PC-9 (cell line): ENCODE results near the gene CCDC18. TPM values are rescaled to one million over a fixed set of nuclear protein-coding genes. Genes with fewer than 3 reads are reported as not detected.
"Not testable (repeated sequence)": the region's sequence is repeated elsewhere in the genome, so short reads cannot be mapped to it uniquely, and the experiment has no call there.

Experiments
- BruUV-seq: library from RNA; stranded (reverse); fragments of 400-500 nt; replicated peaks from 2 replicates; lab custom pipeline; 2021; lab: Mats Ljungman, UMichigan
- CTCF ChIA-PET: fragments of 300-600 bp; sonication (Branson Sonifier 250); formaldehyde crosslinking; loops from one replicate; lab custom pipeline; 2022; ENCODE audit warnings: antibody characterized with exemption; lab: Charles Lee
- POLR2A ChIA-PET: fragments of 300-600 bp; sonication (Branson Sonifier 250); formaldehyde crosslinking; loops from one replicate; lab custom pipeline; 2022; ENCODE audit warnings: antibody characterized with exemption; ENCODE audit not compliant: unreplicated experiment; lab: Charles Lee
- DNase-seq, 2 experiments: peaks; one replicate each; pipeline versions ENCODE4 v3.0.0 to v3.0.0-alpha.2; 2015 to 2022; ENCODE audit warnings: mixed read lengths in 1 of 2
- H2AFZ ChIP-seq: fragments of 200-600 bp; sonication (generic); 2 replicates; pipeline ENCODE4 v1.8.1; 2017; ENCODE audit warnings: antibody characterized with exemption
- H3F3A ChIP-seq: fragments of 200-600 bp; sonication (generic); 2 replicates; pipeline ENCODE4 v1.8.1; 2017; ENCODE audit warnings: antibody characterized with exemption, mild to moderate bottlenecking, low read depth; ENCODE audit not compliant: insufficient read depth
- H3K27ac ChIP-seq: fragments of 200-600 bp; sonication (generic); 2 replicates; pipeline ENCODE4 v1.6.1; 2016; ENCODE audit warnings: mixed run types
- H3K27me3 ChIP-seq: fragments of 200-600 bp; sonication (generic); 2 replicates; pipeline ENCODE4 v1.6.1; 2016; ENCODE audit warnings: low read depth, mixed run types; ENCODE audit not compliant: insufficient read depth
- H3K36me3 ChIP-seq: fragments of 200-600 bp; sonication (generic); 2 replicates; pipeline ENCODE4 v1.6.1; 2016; ENCODE audit warnings: low read depth, mixed run types
- H3K4me1 ChIP-seq: fragments of 200-600 bp; sonication (generic); replicated peaks from 2 replicates; pipeline ENCODE4 v1.6.1; 2016; ENCODE audit warnings: mixed run types; ENCODE audit not compliant: insufficient read depth
- H3K4me2 ChIP-seq: fragments of 200-600 bp; sonication (generic); 2 replicates; pipeline ENCODE4 v1.6.1; 2017; ENCODE audit warnings: mixed run types
- H3K4me3 ChIP-seq: fragments of 200-600 bp; sonication (generic); 2 replicates; pipeline ENCODE4 v1.6.1; 2016; ENCODE audit warnings: mixed run types
- H3K79me2 ChIP-seq: fragments of 200-600 bp; sonication (generic); 2 replicates; pipeline ENCODE4 v1.6.1; 2017; ENCODE audit warnings: low read depth, mixed run types
- H3K9me2 ChIP-seq: fragments of 200-600 bp; sonication (generic); 2 replicates; pipeline ENCODE4 v1.8.1; 2017; ENCODE audit warnings: mild to moderate bottlenecking; ENCODE audit not compliant: insufficient read depth
- H3K9me3 ChIP-seq: fragments of 200-600 bp; sonication (generic); 2 replicates; pipeline ENCODE4 v1.8.1; 2016; ENCODE audit warnings: low read depth; ENCODE audit not compliant: insufficient read depth
- H4K20me1 ChIP-seq: fragments of 200-600 bp; sonication (generic); 2 replicates; pipeline ENCODE4 v1.8.1; 2017; ENCODE audit not compliant: insufficient read depth
- CTCF ChIP-seq: fragments of 200-600 bp; sonication (generic); conservative IDR thresholded peaks from 2 replicates; pipeline ENCODE4 v1.6.1; 2017; ENCODE audit warnings: mixed run types, antibody characterized with exemption, mild to moderate bottlenecking, moderate library complexity
- EZH2 ChIP-seq: fragments of 200-600 bp; sonication (generic); IDR thresholded peaks from 2 replicates; pipeline ENCODE4 v1.8.0; 2017; ENCODE audit warnings: antibody characterized with exemption, low read depth
- intact Hi-C: fragments of 100-400 bp; cut with micrococcal nuclease; formaldehyde crosslinking; loops from one replicate; pipeline ENCODE4 v1.10.0; 2022; ENCODE audit not compliant: unreplicated experiment
- total RNA-seq: library from RNA; stranded (reverse); gene quantifications from 2 replicates; pipeline ENCODE4 v1.2.3, GENCODE V29; 2021

CCDC18 gene
- total RNA-seq, 1 experiment from 2014 or later, result 15.4 TPM

DNA sequence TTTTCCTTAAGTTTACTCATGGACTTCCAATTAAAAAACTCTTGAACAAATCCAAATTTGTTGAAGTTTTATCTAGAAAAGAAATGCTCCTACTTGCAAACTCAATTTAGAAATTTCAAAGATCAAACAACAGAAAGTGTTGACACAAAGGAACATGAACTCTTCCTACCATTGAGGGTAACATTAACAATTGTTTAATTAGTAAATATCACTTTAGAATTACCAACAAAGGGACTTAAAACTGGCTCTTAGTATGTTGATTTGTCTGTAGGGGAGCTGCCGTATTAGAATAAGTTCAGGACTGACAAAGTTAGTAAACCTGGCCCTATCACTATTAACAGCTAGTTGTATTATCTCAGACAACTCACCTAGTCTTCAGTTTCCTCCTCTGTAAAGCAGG, 57.9 kb downstream of the CCDC18 start:
- no peaks in the 10 kb centered on the region for H3K9me2 ChIP-seq
- peaks cover 6% of the 10 kb centered on the region for H3K36me3 ChIP-seq
- no peaks in the 10 kb centered on the region for H4K20me1 ChIP-seq
- intact Hi-C loops, result no loop called here
- H3K4me1 ChIP-seq, result no peaks in the 10 kb centered on the region
- H2AFZ ChIP-seq, result no peak overlapping the region
- no peak overlapping the region for H3K27ac ChIP-seq
- H3K79me2 ChIP-seq, result no peaks in the 10 kb centered on the region
- no peak for TF ChIP-seq CTCF
- TF ChIP-seq EZH2, result no peak
- H3F3A ChIP-seq, result 0 out of 2 replicates have a peak, but pooled peaks cover 7% of the 10 kb centered on the region
- peaks cover 6% of the 10 kb centered on the region; the same call in 1 of the 2 replicates for H3K9me3 ChIP-seq
- CTCF ChIA-PET, result no interaction called here
- H3K4me3 ChIP-seq, result no peak overlapping the region
- POLR2A ChIA-PET, result interaction anchor here (0.6 kb wide), 1 partner anchor 158 kb away, joined by 9 read pairs; no protein-coding TSS in a partner anchor
- H3K27me3 ChIP-seq, result no peaks in the 10 kb centered on the region
- H3K4me2 ChIP-seq, result no peak overlapping the region
- DNase-seq, result no peak
- no TSS peak for BruUV-seq

GRCh38 chr1:93239863-93240262, 59.3 kb downstream of the CCDC18 start:
- TF ChIP-seq EZH2 (no peak), CTCF (no peak)
- no peaks in the 10 kb centered on the region for H4K20me1 ChIP-seq
- CTCF ChIA-PET, result no interaction called here
- H3K36me3 ChIP-seq, result peaks cover 14% of the 10 kb centered on the region
- no peaks in the 10 kb centered on the region for H3K27me3 ChIP-seq
- no TSS peak for BruUV-seq
- H3F3A ChIP-seq, result 0 out of 2 replicates have a peak, but pooled peaks cover 7% of the 10 kb centered on the region
- no peaks in the 10 kb centered on the region for H3K4me1 ChIP-seq
- H3K4me3 ChIP-seq, result no peak overlapping the region
- H3K79me2 ChIP-seq, result no peaks in the 10 kb centered on the region
- DNase-seq, result no peak
- H3K4me2 ChIP-seq, result no peak overlapping the region
- H3K9me2 ChIP-seq, result no peaks in the 10 kb centered on the region
- POLR2A ChIA-PET, result no interaction called here
- H3K9me3 ChIP-seq, result peaks cover 6% of the 10 kb centered on the region; the same call in 1 of the 2 replicates
- H3K27ac ChIP-seq, result no peak overlapping the region
- H2AFZ ChIP-seq, result no peak overlapping the region
- intact Hi-C loops, result no loop called here

DNA sequence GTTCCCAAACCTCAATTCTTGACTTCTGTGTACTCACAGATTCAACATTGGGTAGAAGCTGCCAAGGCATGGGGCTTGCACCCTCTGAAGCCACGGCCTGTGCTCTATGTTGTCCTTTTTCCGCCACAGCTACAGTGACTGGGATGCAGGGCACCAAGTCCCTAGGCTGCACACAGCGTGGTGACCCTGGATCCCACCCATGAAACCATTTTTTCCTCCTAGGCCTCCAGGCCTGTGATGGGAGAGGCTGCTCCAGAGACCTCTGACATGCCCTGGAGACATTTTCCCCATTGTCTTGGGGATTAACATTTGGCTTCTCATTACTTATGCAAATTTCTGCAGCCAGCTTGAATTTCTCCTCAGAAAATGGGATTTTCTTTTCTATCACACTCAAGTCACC, 62.7 kb downstream of the CCDC18 start:
- intact Hi-C loops, H3K9me2 ChIP-seq, POLR2A ChIA-PET, DNase-seq, BruUV-seq, H3F3A ChIP-seq, CTCF ChIA-PET, H3K79me2 ChIP-seq, H3K27ac ChIP-seq, H3K9me3 ChIP-seq, H2AFZ ChIP-seq, H4K20me1 ChIP-seq, H3K27me3 ChIP-seq, H3K4me1 ChIP-seq, H3K4me2 ChIP-seq, H3K4me3 ChIP-seq: not testable (repeated sequence)
- peaks cover 14% of the 10 kb centered on the region for H3K36me3 ChIP-seq
